ENCODE results near the gene BICC1. TPM values are rescaled to one million over a fixed set of nuclear protein-coding genes. Genes with fewer than 3 reads are reported as not detected.

BICC1 gene
- total RNA-seq, 1 experiment from 2014 or later, result not detected

GRCh38 chr10:58531084-58531695 is 18.5 kb downstream of the BICC1 start:
- no peaks in the 10 kb centered on the region for H3K9me2 ChIP-seq (ENCODE audit: insufficient read depth)
- BruUV-seq (replicated peaks), result no TSS peak
- no peaks in the 10 kb centered on the region for H3K27me3 ChIP-seq (ENCODE audit: insufficient read depth, low read length)
- POLR2A ChIA-PET, result no interaction called here
- peak; percentile 57 for DNase-seq (ENCODE audit: low read depth, low spot score)
- CTCF ChIA-PET, result interaction anchor here (0.6 to 3.1 kb wide), 14 partner anchors 9 to 1049 kb away, joined by 3 to 26 read pairs (median 4); no protein-coding TSS in a partner anchor
- peaks cover 0 to 11% of the 10 kb centered on the region in 2 experiments; a peak in 1 of 4 replicates for H3K9me3 ChIP-seq (ENCODE audit: control insufficient read depth in 1 of 2, insufficient read depth in 1 of 2, low read depth in 1 of 2, low read length in 2 of 2)
- no peaks in the 10 kb centered on the region for H4K20me1 ChIP-seq (ENCODE audit: insufficient read depth)
- no peaks in the 10 kb centered on the region for H3K36me3 ChIP-seq (ENCODE audit: control insufficient read depth in 1 of 2, insufficient read depth in 2 of 2, low read length in 2 of 2)
- H3K4me2 ChIP-seq (ENCODE audit: low read length), result peak overlapping the region; percentile 31; the same call in 1 of the 2 replicates
- intact Hi-C loops (cut with micrococcal nuclease), result loop anchor here (1.0 to 10.0 kb wide), 6 partner anchors 51 to 1084 kb away; no protein-coding TSS in a partner anchor
- H3K9ac ChIP-seq (ENCODE audit: low read length), result no peak overlapping the region
- TF ChIP-seq CTCF (IDR thresholded peaks at IDR 0.05 in 2 of 3, conservative IDR thresholded peaks at IDR 0.05 in 1 of 3; ENCODE audit: borderline replicate concordance in 1 of 3, insufficient read depth in 1 of 3, low read depth in 2 of 3, low read length in 2 of 3) (peak; percentile 54 to 80 (median 80); a peak in 5 of 6 replicates), EGR1 (IDR thresholded peaks at IDR 0.05; ENCODE audit: low read depth) (no peak), RAD21 (IDR thresholded peaks at IDR 0.05; ENCODE audit: low read depth) (peak; percentile 73)
- ATAC-seq, result peak; percentile 94
- no peaks in the 10 kb centered on the region for H3K79me2 ChIP-seq (ENCODE audit: insufficient read depth, low read length)
- H3K4me1 ChIP-seq (ENCODE audit: control insufficient read depth in 1 of 2, insufficient read depth in 2 of 2, low read length in 2 of 2), result no peaks in the 10 kb centered on the region
- H3K27ac ChIP-seq (ENCODE audit: low read depth, low read length), result no peak overlapping the region
- peak overlapping the region; percentile 63 for H2AFZ ChIP-seq (ENCODE audit: low read depth, low read length, poor library complexity, severe bottlenecking)
- RAD21 ChIA-PET (ENCODE audit: low non-redundant PET in 1 of 2, low total read pairs in 2 of 2, uncharacterized antibody in 2 of 2, unreplicated experiment in 2 of 2), result interaction anchor here (0.6 to 1.4 kb wide), 4 partner anchors 110 to 122 kb away, joined by 3 to 6 read pairs (median 4); no protein-coding TSS in a partner anchor
- H3K4me3 ChIP-seq (replicated peaks in 1 of 2; ENCODE audit: low read depth in 1 of 2, low read length in 2 of 2), result no peak overlapping the region

- ChIA-PET POLR2A (no interaction called here), RAD21 (ENCODE audit: low non-redundant PET in 1 of 2, low total read pairs in 2 of 2, uncharacterized antibody in 2 of 2, unreplicated experiment in 2 of 2) (no interaction called here)
- no peaks in the 10 kb centered on the region for H3K9me2 ChIP-seq (ENCODE audit: insufficient read depth)
Measured at GRCh38 chr10:58535311-58535710, 22.6 kb downstream of the BICC1 start.

More at GRCh38 chr10:58535311-58535710, 22.6 kb downstream of the BICC1 start:
- intact Hi-C loops (cut with micrococcal nuclease), result loop anchor here (10.0 kb wide), 1 partner anchor 1079 kb away; no protein-coding TSS in a partner anchor
- H3K4me1 ChIP-seq (ENCODE audit: control insufficient read depth in 1 of 2, insufficient read depth in 2 of 2, low read length in 2 of 2), result no peaks in the 10 kb centered on the region
- TF ChIP-seq SIN3A (IDR thresholded peaks at IDR 0.05; ENCODE audit: low read depth) (no peak), JUND (IDR thresholded peaks at IDR 0.05) (no peak), TCF7L2 (IDR thresholded peaks at IDR 0.05; ENCODE audit: borderline replicate concordance, extremely low read depth, insufficient read depth, insufficient read length) (no peak)
- no peak overlapping the region for H3K27ac ChIP-seq (ENCODE audit: low read depth, low read length)
- H3K36me3 ChIP-seq (ENCODE audit: control insufficient read depth in 1 of 2, insufficient read depth in 2 of 2, low read length in 2 of 2), result no peaks in the 10 kb centered on the region
- BruUV-seq (replicated peaks), result no TSS peak
- H3K9me3 ChIP-seq (ENCODE audit: control insufficient read depth in 1 of 2, insufficient read depth in 1 of 2, low read depth in 1 of 2, low read length in 2 of 2), result peaks cover 0 to 11% of the 10 kb centered on the region in 2 experiments; a peak in 1 of 4 replicates
- H4K20me1 ChIP-seq (ENCODE audit: insufficient read depth), result no peaks in the 10 kb centered on the region
- CTCF ChIA-PET, result no interaction called here
- ATAC-seq (no peak), DNase-seq (ENCODE audit: low read depth, low spot score) (no peak)
- H3K4me2 ChIP-seq (ENCODE audit: low read length), result no peak overlapping the region
- H3K27me3 ChIP-seq (ENCODE audit: insufficient read depth, low read length), result no peaks in the 10 kb centered on the region
- H3K9ac ChIP-seq (ENCODE audit: low read length), result no peak overlapping the region
- H2AFZ ChIP-seq (ENCODE audit: low read depth, low read length, poor library complexity, severe bottlenecking), result no peak overlapping the region
- H3K4me3 ChIP-seq (replicated peaks in 1 of 2; ENCODE audit: low read depth in 1 of 2, low read length in 2 of 2), result no peak overlapping the region
- H3K79me2 ChIP-seq (ENCODE audit: insufficient read depth, low read length), result no peaks in the 10 kb centered on the region
